ENCODE measurements around the gene ST3GAL2.

Gene ST3GAL2

DNA sequence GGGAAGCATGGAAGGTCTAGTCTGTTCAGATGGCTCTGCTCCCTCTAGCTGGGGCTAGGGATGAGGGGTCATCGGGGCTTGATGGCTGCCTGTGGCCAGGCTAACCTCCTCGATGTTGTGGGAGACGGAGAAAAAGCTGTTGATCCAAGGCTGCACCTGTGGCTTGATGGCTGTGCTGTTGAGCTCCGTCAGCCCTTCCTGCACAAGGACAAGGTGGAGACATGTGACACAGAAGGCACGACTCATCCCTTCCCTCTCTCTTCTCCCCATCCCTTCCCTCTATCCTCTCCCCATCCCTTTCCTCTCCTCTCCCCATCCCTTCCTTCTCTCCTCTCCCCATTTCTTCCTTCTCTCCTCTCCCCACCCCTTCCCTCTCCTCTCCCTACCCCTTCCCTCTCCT, 43.7 kb upstream of the ST3GAL2 start:
- no peak for DNase-seq
- TF ChIP-seq, protein P1, sequence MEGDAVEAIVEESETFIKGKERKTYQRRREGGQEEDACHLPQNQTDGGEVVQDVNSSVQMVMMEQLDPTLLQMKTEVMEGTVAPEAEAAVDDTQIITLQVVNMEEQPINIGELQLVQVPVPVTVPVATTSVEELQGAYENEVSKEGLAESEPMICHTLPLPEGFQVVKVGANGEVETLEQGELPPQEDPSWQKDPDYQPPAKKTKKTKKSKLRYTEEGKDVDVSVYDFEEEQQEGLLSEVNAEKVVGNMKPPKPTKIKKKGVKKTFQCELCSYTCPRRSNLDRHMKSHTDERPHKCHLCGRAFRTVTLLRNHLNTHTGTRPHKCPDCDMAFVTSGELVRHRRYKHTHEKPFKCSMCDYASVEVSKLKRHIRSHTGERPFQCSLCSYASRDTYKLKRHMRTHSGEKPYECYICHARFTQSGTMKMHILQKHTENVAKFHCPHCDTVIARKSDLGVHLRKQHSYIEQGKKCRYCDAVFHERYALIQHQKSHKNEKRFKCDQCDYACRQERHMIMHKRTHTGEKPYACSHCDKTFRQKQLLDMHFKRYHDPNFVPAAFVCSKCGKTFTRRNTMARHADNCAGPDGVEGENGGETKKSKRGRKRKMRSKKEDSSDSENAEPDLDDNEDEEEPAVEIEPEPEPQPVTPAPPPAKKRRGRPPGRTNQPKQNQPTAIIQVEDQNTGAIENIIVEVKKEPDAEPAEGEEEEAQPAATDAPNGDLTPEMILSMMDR (IDR thresholded peaks at IDR 0.05; ENCODE audit: low read length) = no peak
- TF ChIP-seq EZH2phosphoT487 (IDR thresholded peaks at IDR 0.05; ENCODE audit: low read length) (no peak), EZH2 (optimal IDR thresholded peaks at IDR 0.05; ENCODE audit: low read depth, low read length) (no peak)
- H3K4me2 ChIP-seq (ENCODE audit: low read depth, low read length) = no peak overlapping the region
- no peaks in the 10 kb centered on the region for H4K20me1 ChIP-seq (ENCODE audit: insufficient read depth, low read length)
- H3K79me2 ChIP-seq (ENCODE audit: low read length) = no peaks in the 10 kb centered on the region
- no peak overlapping the region for H3K4me3 ChIP-seq (ENCODE audit: low read length)
- no peaks in the 10 kb centered on the region for H3K9me3 ChIP-seq (replicated peaks; ENCODE audit: insufficient read depth, low read length)
- no peak overlapping the region for H3K27ac ChIP-seq (ENCODE audit: low read length)
- no peaks in the 10 kb centered on the region for H3K27me3 ChIP-seq (replicated peaks; ENCODE audit: insufficient read depth, low read length)
- no peaks in the 10 kb centered on the region for H3K4me1 ChIP-seq (ENCODE audit: low read length)
- no peaks in the 10 kb centered on the region for H3K36me3 ChIP-seq (replicated peaks; ENCODE audit: insufficient read depth, low read length)
- H2AFZ ChIP-seq (ENCODE audit: low read length) = no peak overlapping the region
- no peak overlapping the region for H3K9ac ChIP-seq (ENCODE audit: low read length)
- H3K9me2 ChIP-seq (replicated peaks; ENCODE audit: insufficient read depth, low read length) = no peaks in the 10 kb centered on the region
- H3F3A ChIP-seq (ENCODE audit: insufficient read depth, low read length) = no peaks in the 10 kb centered on the region

DNA sequence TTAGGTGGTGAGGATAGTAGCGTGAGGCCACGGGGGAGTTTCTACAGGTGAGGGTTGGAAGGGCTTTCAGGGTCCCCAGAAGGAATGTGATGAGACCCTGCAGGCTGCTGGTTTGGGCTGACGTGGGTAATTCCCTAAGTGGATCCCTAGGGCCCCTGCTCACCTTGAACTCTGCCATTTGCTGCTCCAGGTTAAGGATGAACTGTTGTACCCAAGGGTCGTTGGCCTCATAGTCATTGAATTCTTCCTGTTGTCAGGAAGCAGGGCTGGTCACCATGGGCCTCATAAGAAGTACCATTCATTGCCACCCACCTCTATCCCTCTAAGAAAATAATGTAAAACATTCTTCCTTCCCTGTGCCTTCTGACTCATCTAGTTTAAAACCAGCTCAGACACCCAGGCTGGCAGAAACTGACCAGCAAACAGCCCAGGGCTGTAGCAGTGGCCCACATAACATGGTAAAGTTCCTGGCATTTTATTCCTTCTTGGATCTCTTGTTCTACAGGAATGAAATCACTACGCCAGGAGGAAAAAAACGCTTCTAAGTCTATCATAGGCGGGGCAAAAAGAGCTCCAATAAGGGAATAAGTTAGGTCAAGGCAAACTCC, 43.1 kb upstream of the ST3GAL2 start:
- no peak overlapping the region for H3K27ac ChIP-seq (ENCODE audit: low read length)

GRCh38 chr16:70480127-70481105, 41.5 kb upstream of the ST3GAL2 start:
- H3K9me3 ChIP-seq (replicated peaks; ENCODE audit: insufficient read depth, low read length) = no peaks in the 10 kb centered on the region
- no peak overlapping the region for H3K9ac ChIP-seq (ENCODE audit: low read length)

More for the DNA sequence above, 43.1 kb upstream of the ST3GAL2 start:
- Histone ChIP-seq H2AFZ (ENCODE audit: low read length) (no peak overlapping the region), H3K36me3 (replicated peaks; ENCODE audit: insufficient read depth, low read length) (no peaks in the 10 kb centered on the region), H3K9me3 (replicated peaks; ENCODE audit: insufficient read depth, low read length) (no peaks in the 10 kb centered on the region), H3K4me1 (ENCODE audit: low read length) (no peaks in the 10 kb centered on the region), H4K20me1 (ENCODE audit: insufficient read depth, low read length) (no peaks in the 10 kb centered on the region), H3K27me3 (replicated peaks; ENCODE audit: insufficient read depth, low read length) (no peaks in the 10 kb centered on the region), H3K4me2 (ENCODE audit: low read depth, low read length) (no peak overlapping the region), H3K9me2 (replicated peaks; ENCODE audit: insufficient read depth, low read length) (no peaks in the 10 kb centered on the region), H3K9ac (ENCODE audit: low read length) (no peak overlapping the region), H3K4me3 (ENCODE audit: low read length) (no peak overlapping the region), H3F3A (ENCODE audit: insufficient read depth, low read length) (no peaks in the 10 kb centered on the region), H3K79me2 (ENCODE audit: low read length) (no peaks in the 10 kb centered on the region)
- DNase-seq = no peak
- TF ChIP-seq EZH2phosphoT487 (IDR thresholded peaks at IDR 0.05; ENCODE audit: low read length) (no peak), EZH2 (optimal IDR thresholded peaks at IDR 0.05; ENCODE audit: low read depth, low read length) (no peak)
- TF ChIP-seq, protein P1 (IDR thresholded peaks at IDR 0.05; ENCODE audit: low read length) = no peak

More at GRCh38 chr16:70480127-70481105, 41.5 kb upstream of the ST3GAL2 start:
- TF ChIP-seq EZH2 (optimal IDR thresholded peaks at IDR 0.05; ENCODE audit: low read depth, low read length) (no peak), EZH2phosphoT487 (IDR thresholded peaks at IDR 0.05; ENCODE audit: low read length) (no peak)
- TF ChIP-seq, protein P1 (IDR thresholded peaks at IDR 0.05; ENCODE audit: low read length) = no peak
- H3K27me3 ChIP-seq (replicated peaks; ENCODE audit: insufficient read depth, low read length) = no peaks in the 10 kb centered on the region
- no peaks in the 10 kb centered on the region for H3K79me2 ChIP-seq (ENCODE audit: low read length)
- H3K27ac ChIP-seq (ENCODE audit: low read length) = no peak overlapping the region
- no peaks in the 10 kb centered on the region for H4K20me1 ChIP-seq (ENCODE audit: insufficient read depth, low read length)
- no peak overlapping the region for H3K4me3 ChIP-seq (ENCODE audit: low read length)
- peaks cover 3% of the 10 kb centered on the region; the same call in 1 of the 2 replicates for H3K4me1 ChIP-seq (ENCODE audit: low read length)
- H3K9me2 ChIP-seq (replicated peaks; ENCODE audit: insufficient read depth, low read length) = no peaks in the 10 kb centered on the region
- no peaks in the 10 kb centered on the region for H3K36me3 ChIP-seq (replicated peaks; ENCODE audit: insufficient read depth, low read length)
- no peaks in the 10 kb centered on the region for H3F3A ChIP-seq (ENCODE audit: insufficient read depth, low read length)
- no peak for DNase-seq
- H3K4me2 ChIP-seq (ENCODE audit: low read depth, low read length) = no peak overlapping the region
- H2AFZ ChIP-seq (ENCODE audit: low read length) = no peak overlapping the region

Data from MM.1S (cell line).